ENCODE results near the gene MATK.

Gene MATK

DNA sequence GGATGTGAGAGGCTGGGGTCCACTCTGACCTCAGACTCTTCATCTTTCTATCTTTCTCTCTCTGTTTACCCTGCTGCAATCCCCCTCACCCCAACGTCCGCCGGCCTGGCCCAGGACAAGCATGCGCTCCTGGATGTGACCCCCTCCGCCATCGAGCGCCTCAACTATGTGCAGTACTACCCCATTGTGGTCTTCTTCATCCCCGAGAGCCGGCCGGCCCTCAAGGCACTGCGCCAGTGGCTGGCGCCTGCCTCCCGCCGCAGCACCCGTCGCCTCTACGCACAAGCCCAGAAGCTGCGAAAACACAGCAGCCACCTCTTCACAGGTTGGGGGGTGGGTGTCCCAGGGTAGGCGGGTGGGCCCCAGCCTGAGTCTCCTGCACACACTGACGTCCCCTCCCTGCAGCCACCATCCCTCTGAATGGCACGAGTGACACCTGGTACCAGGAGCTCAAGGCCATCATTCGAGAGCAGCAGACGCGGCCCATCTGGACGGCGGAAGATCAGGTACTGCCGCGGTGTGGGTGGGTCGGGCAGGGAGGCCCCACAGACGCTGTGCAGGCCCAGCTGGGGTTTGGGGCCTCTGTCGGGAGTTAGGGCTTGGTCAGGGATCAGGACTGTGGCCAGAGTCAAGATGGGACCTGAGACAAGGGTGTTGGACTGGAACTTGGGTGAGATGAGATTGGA, 39.7 kb downstream of the MATK start:
- DNase-seq (ENCODE audit: low spot score): no peak

DNA sequence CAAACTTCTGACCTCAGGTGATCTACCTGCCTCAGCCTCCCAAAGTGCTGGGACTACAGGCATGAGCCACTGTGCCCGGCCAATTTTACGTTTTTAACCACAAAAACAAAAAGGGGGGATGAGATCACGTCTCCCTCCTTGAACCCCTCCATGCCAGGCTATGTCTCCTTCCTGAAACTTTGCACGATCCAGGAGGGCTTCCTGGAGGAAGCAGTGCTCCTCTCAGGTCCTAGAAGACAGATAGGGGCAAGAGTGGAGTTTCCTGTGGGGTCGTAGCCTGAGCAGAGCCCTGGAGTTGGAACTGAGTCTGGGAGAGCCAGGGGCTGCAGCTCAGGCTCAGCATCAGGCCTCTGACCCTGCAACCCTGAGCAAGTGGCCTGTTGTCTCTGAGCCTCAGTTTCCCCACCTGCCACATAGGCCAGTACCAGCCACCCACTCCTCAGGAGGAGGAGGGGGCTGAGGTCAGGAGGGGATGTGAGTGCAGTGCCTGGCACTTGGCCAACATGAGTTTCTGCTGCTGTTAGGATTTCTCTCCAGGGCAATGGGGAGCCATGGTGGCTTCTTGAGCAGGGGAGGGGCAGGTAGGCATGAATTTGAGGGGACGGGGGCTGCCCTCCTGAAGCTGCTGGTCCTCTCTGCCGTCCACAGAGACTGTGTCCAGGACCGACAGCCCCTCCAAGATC, 40.7 kb downstream of the MATK start:
- DNase-seq (ENCODE audit: low spot score): no peak

DNA sequence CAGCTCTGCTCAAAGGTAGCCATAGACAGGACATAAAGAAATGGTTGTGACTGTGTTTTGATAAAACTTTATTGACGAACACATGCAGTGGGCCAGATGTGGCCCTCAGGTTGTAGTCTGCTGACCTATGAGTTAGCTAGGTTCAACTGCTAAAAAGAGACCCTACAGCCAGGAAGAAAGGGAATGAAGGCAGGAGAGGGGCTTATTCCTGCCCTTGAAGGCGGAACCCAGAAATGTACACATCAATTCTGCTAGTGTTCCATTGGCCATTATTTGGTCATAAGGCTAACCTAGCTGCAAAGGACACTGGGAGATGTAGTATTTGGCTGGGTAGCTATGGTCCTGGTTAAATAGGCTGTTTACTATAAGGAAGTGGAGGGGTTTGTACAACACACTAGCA, 42.7 kb downstream of the MATK start:
- no peak for DNase-seq (ENCODE audit: low spot score)

DNA sequence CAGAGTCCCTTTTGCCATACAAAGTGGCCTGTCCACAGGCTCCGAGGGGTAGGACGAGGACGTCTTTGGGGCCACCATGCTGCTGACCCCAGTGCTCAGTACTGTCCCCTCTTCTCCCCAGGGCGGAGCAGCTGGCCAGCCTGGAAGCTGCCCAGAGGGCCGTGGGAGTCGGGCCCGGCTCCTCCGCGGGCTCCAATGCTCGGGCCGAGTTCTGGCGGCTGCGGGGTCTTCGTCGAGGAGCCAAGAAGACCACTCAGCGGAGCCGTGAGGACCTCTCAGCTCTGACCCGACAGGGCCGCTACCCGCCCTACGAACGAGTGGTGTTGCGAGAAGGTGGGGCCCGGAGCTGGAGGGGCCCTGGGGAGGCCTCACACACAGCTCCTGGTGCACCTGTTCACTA, 45.8 kb downstream of the MATK start:
- no peak for DNase-seq (ENCODE audit: low spot score)

DNA sequence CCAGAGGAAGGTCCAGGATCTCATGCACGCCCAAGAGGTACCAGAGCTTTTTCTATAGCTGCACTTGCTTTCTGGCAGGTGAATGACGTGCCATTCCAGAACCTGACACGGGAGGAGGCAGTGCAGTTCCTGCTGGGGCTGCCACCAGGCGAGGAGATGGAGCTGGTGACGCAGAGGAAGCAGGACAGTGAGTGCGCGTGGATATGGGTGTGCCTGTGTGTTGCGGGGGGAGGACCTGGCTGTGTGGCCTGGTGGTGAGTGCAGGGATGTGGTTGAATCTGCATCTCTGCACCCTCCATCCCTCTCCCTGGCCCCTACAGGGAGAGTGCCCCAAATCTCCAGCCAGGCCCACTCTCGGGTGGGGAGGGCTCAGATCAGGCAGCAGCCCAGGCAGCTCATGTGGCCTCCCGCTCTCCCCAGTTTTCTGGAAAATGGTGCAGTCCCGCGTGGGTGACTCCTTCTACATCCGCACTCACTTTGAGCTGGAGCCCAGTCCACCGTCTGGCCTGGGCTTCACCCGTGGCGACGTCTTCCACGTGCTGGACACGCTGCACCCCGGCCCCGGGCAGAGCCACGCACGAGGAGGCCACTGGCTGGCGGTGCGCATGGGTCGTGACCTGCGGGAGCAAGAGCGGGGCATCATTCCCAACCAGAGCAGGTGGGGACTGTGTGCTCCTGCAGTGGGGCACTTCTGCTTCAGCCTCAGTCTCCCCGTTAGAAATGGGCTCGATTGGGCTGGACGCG, 47.5 kb downstream of the MATK start:
- DNase-seq (ENCODE audit: low spot score): no peak

DNA sequence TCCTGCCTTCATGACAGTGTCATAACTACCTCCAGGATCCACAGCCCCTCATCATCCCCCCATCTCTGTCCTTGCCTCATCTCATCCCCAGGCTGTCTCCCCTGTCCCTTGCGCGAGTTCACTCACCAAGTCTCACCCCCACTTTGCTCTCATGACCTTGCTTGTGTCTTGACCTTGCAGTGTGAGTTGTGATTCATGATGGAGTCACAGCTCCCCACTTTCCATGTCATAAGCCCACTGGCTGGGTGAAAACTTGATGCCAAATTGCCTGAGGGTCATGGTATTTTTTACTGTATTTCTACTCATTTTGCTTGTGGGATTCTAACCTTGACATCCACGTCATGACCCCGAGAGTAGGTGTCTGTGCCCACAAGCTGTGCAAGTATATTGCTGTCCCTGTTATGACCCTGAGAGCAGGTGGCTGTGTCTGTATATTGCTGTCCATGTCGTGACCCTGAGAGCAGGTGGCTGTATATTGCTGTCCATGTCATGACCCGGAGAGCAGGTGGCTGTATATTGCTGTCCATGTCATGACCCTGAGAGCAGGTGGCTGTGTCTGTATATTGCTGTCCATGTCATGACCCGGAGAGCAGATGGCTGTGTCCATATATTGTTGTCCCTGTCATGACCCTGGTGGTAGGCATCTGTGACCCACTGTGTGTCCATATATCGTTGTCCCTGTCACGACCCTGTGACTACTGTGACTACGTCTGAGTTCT, 48.5 kb downstream of the MATK start:
- DNase-seq (ENCODE audit: low spot score): no peak

DNA sequence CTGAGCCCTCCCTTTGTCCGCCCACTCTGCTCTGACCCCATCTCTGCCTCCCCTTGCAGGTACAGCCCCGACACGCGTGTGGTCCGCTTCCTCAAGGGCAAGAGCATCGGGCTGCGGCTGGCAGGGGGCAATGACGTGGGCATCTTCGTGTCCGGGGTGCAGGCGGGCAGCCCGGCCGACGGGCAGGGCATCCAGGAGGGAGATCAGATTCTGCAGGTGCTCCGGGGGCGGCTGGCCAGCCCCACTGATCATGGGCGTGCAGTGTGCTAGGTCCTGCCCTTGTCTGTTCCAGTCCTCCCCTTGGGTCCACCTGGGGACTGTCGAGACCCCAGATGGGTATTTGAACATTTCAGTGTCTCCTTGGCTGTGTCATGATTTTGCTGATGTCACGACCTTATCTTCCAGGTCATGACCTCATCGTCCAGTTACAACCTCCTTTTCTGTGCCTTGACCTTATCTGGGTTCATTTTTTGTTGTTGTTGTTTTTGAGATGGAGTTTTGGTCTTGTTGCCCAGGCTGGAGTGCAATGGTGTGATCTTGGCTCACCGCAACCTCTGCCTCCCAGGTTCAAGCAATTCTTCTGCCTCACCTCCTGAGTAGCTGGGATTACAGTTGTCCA, 50.0 kb downstream of the MATK start:
- no peak for DNase-seq (ENCODE audit: low spot score)

DNA sequence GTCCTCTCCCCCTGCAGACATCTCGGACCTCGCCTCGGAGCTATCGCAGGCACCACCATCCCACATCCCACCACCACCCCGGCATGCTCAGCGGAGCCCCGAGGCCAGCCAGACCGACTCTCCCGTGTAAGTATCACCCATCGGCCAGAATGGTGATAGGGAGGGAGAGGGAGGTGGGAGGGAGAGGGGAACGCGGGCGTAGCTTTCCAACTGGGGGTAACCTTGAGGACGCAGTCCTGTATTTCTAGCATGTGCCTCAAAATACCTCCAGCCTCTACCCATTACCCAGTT, 51.9 kb downstream of the MATK start:
- DNase-seq (ENCODE audit: low spot score): no peak

DNA sequence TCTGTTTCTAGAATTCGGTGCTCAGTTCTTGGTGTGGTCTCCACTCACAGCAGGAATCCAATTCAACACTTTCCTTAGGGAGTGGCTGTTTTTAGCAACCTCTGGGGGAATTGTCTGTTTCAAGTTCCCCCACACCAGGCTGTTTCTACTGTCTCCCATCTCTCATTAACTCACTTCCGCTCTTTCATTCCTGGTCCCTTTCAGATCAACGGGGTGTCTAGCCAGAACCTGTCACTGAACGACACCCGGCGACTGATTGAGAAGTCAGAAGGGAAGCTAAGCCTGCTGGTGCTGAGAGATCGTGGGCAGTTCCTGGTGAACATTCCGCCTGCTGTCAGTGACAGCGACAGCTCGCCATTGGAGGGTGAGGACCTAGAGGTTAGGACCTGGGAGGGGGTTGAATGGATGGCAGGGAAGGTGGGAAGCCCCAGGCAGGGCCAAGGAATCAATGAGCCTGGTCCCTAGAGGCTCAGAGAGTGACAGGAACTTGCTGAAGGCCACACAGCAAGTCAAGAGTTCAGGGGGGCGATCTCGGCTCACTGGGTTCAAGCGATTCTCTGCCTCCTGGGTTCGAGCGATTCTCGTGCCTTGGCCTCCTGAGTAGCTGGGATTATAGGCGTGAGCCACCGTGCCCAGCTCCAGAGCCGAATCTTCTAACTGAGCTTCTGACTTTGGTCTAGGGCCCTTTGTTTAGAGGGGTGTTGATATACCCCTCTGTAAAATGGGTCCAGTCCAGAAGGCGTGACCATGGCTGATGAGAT, 52.5 kb downstream of the MATK start:
- no peak for DNase-seq (ENCODE audit: low spot score)

DNA sequence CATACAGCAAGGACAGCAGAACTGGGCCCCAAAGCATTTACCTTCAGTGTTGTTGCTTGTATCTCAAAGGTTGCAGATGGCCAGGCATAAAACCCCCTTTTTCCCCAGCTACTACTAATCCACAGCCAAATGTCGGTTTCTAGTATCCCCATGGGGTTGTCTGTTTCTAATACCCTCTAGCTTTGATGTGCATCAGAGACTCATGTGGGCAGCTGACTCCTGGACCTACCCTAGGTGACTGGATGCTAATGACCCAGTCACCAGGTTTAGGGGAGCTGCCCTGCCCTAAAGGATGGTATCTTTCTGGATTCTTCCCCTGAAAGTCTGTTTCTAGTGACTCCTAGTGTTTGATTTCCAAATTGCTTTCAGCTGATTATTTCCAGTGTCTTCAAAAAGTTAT, 54.1 kb downstream of the MATK start:
- no peak for DNase-seq (ENCODE audit: low spot score)

DNA sequence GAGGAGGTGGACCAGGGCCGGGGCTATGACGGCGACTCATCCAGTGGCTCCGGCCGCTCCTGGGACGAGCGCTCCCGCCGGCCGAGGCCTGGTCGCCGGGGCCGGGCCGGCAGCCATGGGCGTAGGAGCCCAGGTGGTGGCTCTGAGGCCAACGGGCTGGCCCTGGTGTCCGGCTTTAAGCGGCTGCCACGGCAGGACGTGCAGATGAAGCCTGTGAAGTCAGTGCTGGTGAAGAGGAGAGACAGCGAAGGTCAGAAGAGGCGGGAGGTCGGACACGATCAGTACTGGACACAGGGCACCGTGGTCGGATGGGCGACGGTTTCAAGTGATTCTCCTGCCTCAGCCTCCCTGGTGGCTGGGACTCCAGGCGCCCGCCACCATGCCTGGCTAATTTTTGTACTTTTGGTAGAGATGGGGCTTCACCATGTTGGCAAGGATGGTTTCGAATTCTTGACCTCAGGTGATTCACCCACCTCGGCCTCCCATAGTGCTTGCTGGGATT, 55.7 kb downstream of the MATK start:
- no peak for DNase-seq (ENCODE audit: low spot score)

Data from activated CD4-positive, alpha-beta T cell treated with anti-CD3 and anti-CD28 coated beads, Interleukin-2, Interleukin-4, amounts not matched to agents 100 ng/mL and 50 ng/mL, durations not matched to agents 16 hours and 8 hours (primary cell).